HG03175 (cell line): ENCODE data around the gene CFAP58.

Source experiments
- ATAC-seq: cut with Tn5 transposase; IDR thresholded peaks from one replicate; pipeline ENCODE4 v1.9.1; 2021; ENCODE audit warnings: mild to moderate bottlenecking, moderate library complexity; ENCODE audit not compliant: unreplicated experiment

The CFAP58 gene

DNA sequence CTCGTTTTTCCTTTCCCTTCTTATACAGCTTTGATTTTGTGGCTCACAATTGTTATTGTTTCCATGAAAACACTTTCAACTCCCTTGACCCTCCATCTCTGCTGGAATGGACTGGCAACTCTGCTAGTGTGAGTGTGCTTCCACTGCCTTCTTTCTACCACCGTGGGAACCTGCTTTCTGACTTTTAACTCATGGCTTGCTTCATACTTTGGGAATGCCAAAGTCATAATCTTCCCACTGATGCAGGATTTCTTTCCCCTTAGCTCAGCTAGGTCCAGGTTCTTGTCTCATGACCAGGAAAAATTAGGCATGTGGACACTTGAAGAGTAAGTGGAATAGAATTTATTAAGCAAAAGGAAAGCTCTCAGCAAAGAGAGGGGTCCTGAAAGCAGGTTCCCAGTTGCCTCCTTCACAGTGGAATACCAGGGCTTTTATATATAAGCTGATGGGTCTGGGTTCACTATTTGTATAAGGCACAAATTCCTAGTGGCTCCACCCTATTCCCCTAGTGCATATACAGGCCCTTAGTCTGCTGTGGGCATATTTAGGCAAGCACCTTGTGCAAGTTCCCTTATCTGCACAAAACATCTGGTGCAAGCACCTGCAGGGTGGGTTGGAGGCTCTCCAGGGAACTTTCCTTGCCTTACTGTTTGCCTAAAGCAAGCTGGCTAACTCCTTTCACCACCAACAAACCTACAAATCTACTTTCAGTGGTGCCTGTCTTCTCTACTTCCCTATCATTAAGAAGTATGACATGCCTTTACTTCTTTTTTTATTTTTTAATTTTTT is 119.5 kb downstream of the CFAP58 start:
- no peak for ATAC-seq

DNA sequence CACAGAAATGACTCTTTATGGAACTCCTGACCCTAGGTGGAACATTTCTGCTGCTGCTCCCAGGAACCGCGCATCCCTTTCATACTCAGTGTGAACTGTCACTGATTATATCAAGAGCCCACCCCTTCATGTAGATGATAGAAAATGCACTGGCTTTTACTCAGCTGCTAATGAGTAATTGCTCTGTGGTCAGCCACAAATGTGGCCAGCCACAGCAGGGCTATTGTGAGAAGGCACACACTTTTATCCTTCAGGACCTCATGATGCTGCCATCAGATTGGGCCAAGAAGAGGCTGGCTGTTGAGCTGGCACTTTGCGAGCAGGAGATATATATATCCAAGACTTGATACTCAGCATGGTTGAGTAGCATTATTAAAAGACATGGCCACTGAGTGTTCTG is 124.7 kb downstream of the CFAP58 start:
- no peak for ATAC-seq

- no peak for ATAC-seq
Observed at GRCh38 chr10:104479906-104480593, 126.4 kb downstream of the CFAP58 start.

GRCh38 chr10:104480797-104481196 is 127.2 kb downstream of the CFAP58 start:
- no peak for ATAC-seq

GRCh38 chr10:104483582-104483981 is 129.9 kb downstream of the CFAP58 start:
- no peak for ATAC-seq

- peak; percentile 44 for ATAC-seq
Observed at GRCh38 chr10:104485632-104486031, 132.0 kb downstream of the CFAP58 start.

- ATAC-seq = no peak
Observed at GRCh38 chr10:104486803-104487202, 133.2 kb downstream of the CFAP58 start.

GRCh38 chr10:104487794-104488438 is 134.3 kb downstream of the CFAP58 start:
- ATAC-seq = no peak

DNA sequence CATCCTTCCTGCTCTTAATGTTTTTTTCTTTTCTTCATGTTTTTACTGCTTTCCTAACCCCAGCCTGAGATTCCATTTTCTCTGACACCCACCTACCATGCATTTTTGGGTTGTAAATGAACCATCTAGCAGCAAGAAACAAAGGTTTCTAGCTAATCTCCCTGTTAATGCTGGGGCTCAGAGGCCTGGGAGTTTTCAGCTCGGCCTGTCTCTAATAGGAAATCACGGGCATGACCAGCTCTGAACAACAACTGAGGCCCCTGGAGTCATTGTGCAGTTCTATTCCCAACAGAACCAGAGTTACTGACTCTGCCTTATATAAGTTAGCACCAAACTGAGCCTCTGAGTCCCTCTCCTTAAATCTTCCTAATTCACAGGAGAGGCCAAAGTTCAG is 134.8 kb downstream of the CFAP58 start:
- ATAC-seq = no peak

DNA sequence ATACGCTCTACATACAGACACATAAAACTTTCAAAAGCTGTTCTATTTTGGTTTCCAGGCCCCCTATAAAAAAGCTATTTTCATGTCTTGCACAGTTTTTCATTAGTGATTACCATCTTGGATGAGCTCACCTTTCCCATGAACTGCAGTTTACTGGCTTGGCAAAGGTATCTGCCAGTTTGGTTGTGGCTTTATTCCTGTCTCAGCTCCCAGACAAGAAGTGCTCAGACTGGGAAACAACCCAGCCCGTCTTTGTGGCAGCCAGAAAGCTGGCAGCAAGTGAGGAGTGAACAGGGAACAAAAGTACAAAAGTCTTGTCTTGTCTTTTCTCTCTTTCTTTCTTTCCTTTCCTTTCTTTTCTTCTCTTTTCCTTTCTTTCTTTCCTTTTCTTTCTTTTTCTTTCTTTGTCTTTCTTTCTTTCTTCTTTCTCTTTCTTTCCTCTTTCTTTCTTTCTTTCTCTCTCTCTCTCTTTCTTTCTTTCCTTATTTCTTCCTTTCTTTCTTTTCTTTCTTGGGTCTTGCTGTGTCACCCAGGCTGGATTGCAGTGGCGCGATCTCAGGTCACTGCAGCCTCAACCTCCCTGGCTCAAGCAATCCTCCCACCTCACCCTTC is 138.8 kb downstream of the CFAP58 start:
- ATAC-seq = no peak

- ATAC-seq = no peak
Observed at GRCh38 chr10:104498347-104499081, 144.9 kb downstream of the CFAP58 start.

- no peak for ATAC-seq
Observed at GRCh38 chr10:104501449-104501848, 147.8 kb downstream of the CFAP58 start.

GRCh38 chr10:104501864-104502579 is 148.4 kb downstream of the CFAP58 start:
- ATAC-seq = no peak

DNA sequence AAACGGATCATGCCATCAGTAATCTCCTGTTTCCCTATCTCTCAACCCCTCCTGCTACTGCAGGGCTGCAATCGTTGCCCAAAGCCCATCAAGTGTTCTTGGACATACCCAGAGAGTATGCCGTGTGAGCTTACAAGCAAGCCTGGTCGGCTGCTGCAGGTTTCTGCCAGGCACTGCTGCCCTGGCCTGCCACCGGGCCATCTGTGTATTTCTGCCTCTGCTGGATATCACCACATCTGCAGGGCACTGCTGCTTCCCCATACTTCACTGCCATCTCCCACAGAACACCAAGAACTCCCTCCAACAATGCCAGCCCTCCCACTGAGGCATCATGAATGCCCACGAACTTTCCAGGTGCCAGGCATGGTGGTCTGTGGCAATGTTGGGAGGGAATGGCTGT is 149.3 kb downstream of the CFAP58 start:
- no peak for ATAC-seq
